Measurements from ENCODE around the gene COPA.

Gene COPA

DNA sequence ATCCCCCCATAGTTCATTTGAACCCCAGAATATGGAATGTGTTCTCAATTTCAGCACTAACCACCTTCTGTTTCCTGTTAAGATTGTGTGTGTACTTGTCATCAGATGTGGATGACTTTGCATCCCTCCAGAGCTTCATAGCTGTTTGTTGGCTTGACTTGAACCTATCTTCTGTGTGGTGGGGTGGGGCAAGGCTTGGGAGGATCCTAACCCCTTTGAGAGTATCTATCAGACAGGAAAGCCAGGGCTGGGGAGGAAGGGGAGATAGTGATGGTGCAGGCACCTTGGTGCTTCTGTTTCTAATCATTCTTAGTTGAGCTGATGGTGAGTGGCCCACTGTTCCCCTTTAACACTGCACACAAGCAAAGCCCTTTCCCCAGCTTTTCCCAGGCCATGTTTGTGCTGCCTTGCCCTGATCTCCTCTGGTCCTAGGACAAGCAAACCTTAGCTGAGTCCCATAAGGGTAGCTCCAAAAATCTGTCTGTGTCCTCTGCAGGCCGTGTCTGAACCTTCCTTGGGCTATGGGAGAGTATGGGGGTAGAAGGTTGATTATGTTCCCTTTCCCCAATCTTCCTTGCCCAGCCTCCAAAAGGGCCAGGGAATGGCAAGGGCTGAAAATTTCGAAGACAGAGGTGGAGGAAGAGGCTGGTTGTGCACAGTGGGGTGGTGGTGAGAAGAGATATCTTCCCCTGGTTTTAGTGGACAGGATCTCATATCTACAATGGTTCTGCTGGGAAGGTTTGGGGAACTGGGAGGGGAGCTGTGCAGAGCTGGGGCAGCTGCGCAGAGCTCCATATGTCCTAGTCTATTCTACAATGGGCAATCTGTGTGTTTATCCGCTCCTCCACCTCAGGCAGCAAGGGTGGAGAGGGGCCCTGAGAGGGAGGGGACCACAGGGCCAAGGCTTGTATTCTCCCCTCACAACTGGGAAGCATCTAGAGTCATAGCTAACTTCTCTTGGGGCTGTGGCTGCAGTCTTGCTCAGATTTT lies 25.2 kb upstream of the COPA start:
- in situ Hi-C loops (cut with MboI; ENCODE audit: low sequenced_read_pairs, unreplicated experiment): no loop called here
- DNase-seq (ENCODE audit: low spot score): no peak
- TF ChIP-seq CTCF (IDR thresholded peaks at IDR 0.05; ENCODE audit: borderline replicate concordance, control extremely low read depth, extremely low read depth, insufficient read depth, missing control alignments): no peak

DNA sequence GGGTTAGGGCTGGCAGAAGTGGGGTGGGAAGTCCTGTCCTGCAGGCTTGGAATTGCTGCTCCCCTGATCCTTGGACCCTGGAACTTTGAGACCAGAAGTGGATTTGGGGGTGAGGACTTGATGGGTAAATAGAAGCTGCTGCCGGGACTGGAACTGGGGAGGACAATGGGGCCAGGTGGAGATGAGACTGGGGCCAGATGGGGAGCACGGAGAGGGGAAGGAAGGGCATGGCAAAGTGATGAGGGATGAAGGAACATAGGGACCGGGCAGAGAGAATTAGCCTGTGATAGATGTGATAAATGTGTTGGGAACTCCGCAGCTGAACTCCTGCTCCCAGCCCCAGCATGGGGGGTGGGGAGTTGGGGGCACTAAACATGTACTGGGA lies 24.5 kb upstream of the COPA start:
- DNase-seq (ENCODE audit: low spot score): no peak
- TF ChIP-seq CTCF (IDR thresholded peaks at IDR 0.05; ENCODE audit: borderline replicate concordance, control extremely low read depth, extremely low read depth, insufficient read depth, missing control alignments): no peak
- in situ Hi-C loops (cut with MboI; ENCODE audit: low sequenced_read_pairs, unreplicated experiment): no loop called here

GRCh38 chr1:160366731-160367515 lies 23.9 kb upstream of the COPA start, which contains the start of gene NHLH1:
Gene NHLH1 (plus strand): TSS chr1:160367071. CDS start chr1:160370732, 3,661 bp downstream.
- no peak for TF ChIP-seq CTCF (IDR thresholded peaks at IDR 0.05; ENCODE audit: borderline replicate concordance, control extremely low read depth, extremely low read depth, insufficient read depth, missing control alignments)
- no peak for DNase-seq (ENCODE audit: low spot score)
- in situ Hi-C loops (cut with MboI; ENCODE audit: low sequenced_read_pairs, unreplicated experiment): no loop called here

GRCh38 chr1:160365325-160365724 lies 22.3 kb upstream of the COPA start:
- no peak for DNase-seq (ENCODE audit: low spot score)
- no peak for TF ChIP-seq CTCF (IDR thresholded peaks at IDR 0.05; ENCODE audit: borderline replicate concordance, control extremely low read depth, extremely low read depth, insufficient read depth, missing control alignments)
- in situ Hi-C loops (cut with MboI; ENCODE audit: low sequenced_read_pairs, unreplicated experiment): no loop called here

GRCh38 chr1:160363951-160364735 lies 21.1 kb upstream of the COPA start:
- no peak for DNase-seq (ENCODE audit: low spot score)
- in situ Hi-C loops (cut with MboI; ENCODE audit: low sequenced_read_pairs, unreplicated experiment): no loop called here
- no peak for TF ChIP-seq CTCF (IDR thresholded peaks at IDR 0.05; ENCODE audit: borderline replicate concordance, control extremely low read depth, extremely low read depth, insufficient read depth, missing control alignments)

- DNase-seq (ENCODE audit: low spot score): no peak
- in situ Hi-C loops (cut with MboI; ENCODE audit: low sequenced_read_pairs, unreplicated experiment): no loop called here
- TF ChIP-seq CTCF (IDR thresholded peaks at IDR 0.05; ENCODE audit: borderline replicate concordance, control extremely low read depth, extremely low read depth, insufficient read depth, missing control alignments): no peak
Measured at GRCh38 chr1:160363010-160363409, 20.0 kb upstream of the COPA start.

Data from GM13976 (cell line).